Measurements from ENCODE around the gene SP2. TPM values are rescaled to one million over a fixed set of nuclear protein-coding genes. Genes with fewer than 3 reads are reported as not detected.

Gene SP2
- total and polyA plus RNA-seq, 2 of the 13 experiments (the other 11 are each of a cell fraction or from before 2014, with no cell fraction given) = 1.4 to 4.8 TPM

DNA sequence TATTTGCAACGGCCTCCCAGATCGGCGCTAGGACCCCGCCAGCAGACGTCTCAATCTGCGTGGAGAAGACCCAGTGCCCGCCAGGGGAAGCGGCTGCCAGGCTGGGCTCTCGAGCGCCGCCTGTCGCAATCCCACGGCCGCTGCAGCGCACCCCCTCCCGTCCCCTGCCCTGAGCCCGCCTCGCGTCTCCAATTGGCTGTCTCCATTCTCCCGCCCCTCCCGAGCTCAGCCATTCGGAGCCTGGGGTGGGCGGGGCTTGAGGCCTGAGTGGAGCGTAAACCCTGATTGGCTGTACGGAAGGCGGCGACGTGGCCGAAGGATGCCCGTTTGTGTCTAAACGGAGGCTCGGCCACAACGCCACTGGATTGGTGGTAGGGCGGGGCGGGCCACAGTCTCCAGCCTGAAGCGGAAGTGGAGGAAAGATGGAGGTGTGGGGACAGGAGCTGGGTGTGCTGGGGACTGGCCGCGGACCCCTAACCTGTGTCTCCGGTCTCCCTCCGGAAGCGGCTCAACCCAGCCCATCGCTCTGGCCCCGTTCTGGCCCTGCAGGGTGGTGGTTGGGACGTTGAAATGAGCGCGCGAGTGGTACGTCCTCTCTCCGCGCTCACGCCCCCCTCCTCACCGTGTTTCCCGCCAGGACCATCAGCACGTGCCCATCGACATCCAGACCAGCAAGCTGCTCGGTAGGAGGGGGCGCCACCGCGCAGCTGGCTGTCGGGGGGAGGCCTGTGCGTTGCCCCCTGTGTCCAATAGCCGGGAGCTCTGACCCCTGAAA is 74.9 kb downstream of the SP2 start, which contains the start of gene CDK5RAP3 (continued):
- peak; percentile 92 for TF ChIP-seq SIN3A (IDR thresholded peaks at IDR 0.05; ENCODE audit: borderline replicate concordance, low read depth, low read length)
- peak; percentile 93 for TF ChIP-seq GMEB2 (CRISPR knock-in tag; IDR thresholded peaks at IDR 0.05; ENCODE audit: low read depth)
- peak; percentile 78 for TF ChIP-seq ZNF543 (CRISPR knock-in tag; IDR thresholded peaks at IDR 0.05)
- TF ChIP-seq ZBTB3 (CRISPR knock-in tag; IDR thresholded peaks at IDR 0.05; ENCODE audit: borderline replicate concordance, low read depth) = peak; percentile 21; the same call in 1 of the 2 replicates
- no peak for TF ChIP-seq GTF2F1 (IDR thresholded peaks at IDR 0.05; ENCODE audit: low read length)
- TF ChIP-seq ZBTB44 (CRISPR knock-in tag; IDR thresholded peaks at IDR 0.05) = 0 out of 2 replicates have a peak, but pooled peaks have one; percentile 81
- TF ChIP-seq, protein P1, sequence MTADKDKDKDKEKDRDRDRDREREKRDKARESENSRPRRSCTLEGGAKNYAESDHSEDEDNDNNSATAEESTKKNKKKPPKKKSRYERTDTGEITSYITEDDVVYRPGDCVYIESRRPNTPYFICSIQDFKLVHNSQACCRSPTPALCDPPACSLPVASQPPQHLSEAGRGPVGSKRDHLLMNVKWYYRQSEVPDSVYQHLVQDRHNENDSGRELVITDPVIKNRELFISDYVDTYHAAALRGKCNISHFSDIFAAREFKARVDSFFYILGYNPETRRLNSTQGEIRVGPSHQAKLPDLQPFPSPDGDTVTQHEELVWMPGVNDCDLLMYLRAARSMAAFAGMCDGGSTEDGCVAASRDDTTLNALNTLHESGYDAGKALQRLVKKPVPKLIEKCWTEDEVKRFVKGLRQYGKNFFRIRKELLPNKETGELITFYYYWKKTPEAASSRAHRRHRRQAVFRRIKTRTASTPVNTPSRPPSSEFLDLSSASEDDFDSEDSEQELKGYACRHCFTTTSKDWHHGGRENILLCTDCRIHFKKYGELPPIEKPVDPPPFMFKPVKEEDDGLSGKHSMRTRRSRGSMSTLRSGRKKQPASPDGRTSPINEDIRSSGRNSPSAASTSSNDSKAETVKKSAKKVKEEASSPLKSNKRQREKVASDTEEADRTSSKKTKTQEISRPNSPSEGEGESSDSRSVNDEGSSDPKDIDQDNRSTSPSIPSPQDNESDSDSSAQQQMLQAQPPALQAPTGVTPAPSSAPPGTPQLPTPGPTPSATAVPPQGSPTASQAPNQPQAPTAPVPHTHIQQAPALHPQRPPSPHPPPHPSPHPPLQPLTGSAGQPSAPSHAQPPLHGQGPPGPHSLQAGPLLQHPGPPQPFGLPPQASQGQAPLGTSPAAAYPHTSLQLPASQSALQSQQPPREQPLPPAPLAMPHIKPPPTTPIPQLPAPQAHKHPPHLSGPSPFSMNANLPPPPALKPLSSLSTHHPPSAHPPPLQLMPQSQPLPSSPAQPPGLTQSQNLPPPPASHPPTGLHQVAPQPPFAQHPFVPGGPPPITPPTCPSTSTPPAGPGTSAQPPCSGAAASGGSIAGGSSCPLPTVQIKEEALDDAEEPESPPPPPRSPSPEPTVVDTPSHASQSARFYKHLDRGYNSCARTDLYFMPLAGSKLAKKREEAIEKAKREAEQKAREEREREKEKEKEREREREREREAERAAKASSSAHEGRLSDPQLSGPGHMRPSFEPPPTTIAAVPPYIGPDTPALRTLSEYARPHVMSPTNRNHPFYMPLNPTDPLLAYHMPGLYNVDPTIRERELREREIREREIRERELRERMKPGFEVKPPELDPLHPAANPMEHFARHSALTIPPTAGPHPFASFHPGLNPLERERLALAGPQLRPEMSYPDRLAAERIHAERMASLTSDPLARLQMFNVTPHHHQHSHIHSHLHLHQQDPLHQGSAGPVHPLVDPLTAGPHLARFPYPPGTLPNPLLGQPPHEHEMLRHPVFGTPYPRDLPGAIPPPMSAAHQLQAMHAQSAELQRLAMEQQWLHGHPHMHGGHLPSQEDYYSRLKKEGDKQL (CRISPR knock-in tag; IDR thresholded peaks at IDR 0.05; ENCODE audit: low read depth) = peak; percentile 32
- TF ChIP-seq SNAPC5 (CRISPR knock-in tag; IDR thresholded peaks at IDR 0.05; ENCODE audit: borderline replicate concordance) = peak; percentile 89
- TF ChIP-seq, protein P2, sequence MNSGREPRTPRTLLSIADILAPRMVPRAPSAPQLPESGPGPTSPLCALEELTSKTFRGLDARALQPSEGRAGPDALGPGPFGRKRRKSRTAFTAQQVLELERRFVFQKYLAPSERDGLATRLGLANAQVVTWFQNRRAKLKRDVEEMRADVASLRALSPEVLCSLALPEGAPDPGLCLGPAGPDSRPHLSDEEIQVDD (CRISPR knock-in tag; IDR thresholded peaks at IDR 0.05; ENCODE audit: borderline replicate concordance) = peak; percentile 98
- TF ChIP-seq, protein P3, sequence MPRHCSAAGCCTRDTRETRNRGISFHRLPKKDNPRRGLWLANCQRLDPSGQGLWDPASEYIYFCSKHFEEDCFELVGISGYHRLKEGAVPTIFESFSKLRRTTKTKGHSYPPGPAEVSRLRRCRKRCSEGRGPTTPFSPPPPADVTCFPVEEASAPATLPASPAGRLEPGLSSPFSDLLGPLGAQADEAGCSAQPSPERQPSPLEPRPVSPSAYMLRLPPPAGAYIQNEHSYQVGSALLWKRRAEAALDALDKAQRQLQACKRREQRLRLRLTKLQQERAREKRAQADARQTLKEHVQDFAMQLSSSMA (CRISPR knock-in tag; IDR thresholded peaks at IDR 0.05) = no peak; the same call in 1 of the 2 replicates
- TF ChIP-seq MBD4 (IDR thresholded peaks at IDR 0.05; ENCODE audit: borderline replicate concordance, low read length) = no peak
- peak; percentile 47 for TF ChIP-seq NCOA2 (CRISPR knock-in tag; IDR thresholded peaks at IDR 0.05)
- TF ChIP-seq ZNF260 (CRISPR knock-in tag; IDR thresholded peaks at IDR 0.05; ENCODE audit: borderline replicate concordance, low read depth) = no peak
- peak; percentile 75; the same call in 1 of the 2 replicates for TF ChIP-seq MIER2 (CRISPR knock-in tag; IDR thresholded peaks at IDR 0.05)
- TF ChIP-seq DZIP1 (CRISPR knock-in tag; IDR thresholded peaks at IDR 0.05) = 0 out of 2 replicates have a peak, but pooled peaks have one; percentile 47

Measured in HepG2 (cell line).